A673 (cell line): Measurements from ENCODE around the gene SLC43A1.

Experiments used
- CTCF ChIP-seq: fragments of 300-800, 200-600 bp; sonication (generic); conservative IDR thresholded peaks from 2 replicates; pipeline ENCODE4 v1.5.1; 2017; ENCODE audit warnings: low read depth, mild to moderate bottlenecking, antibody characterized with exemption, low read length, moderate library complexity, mixed read lengths
- EZH2 ChIP-seq: fragments of 200-600 bp; sonication (generic); IDR thresholded peaks from 2 replicates; pipeline ENCODE4 v1.6.1; 2017; ENCODE audit warnings: borderline replicate concordance, low read depth, mild to moderate bottlenecking, mixed read lengths, antibody characterized with exemption, low read length; ENCODE audit not compliant: poor library complexity, severe bottlenecking

- TF ChIP-seq CTCF: 0 out of 2 replicates have a peak, but pooled peaks have one; percentile 9
- TF ChIP-seq EZH2: no peak
Observed at GRCh38 chr11:57562596-57562995, 47.1 kb upstream of the SLC43A1 start.
